ENCODE measurements around the gene FZD8.

The FZD8 gene

GRCh38 chr10:35640951-35641675 lies 983 bp downstream of the FZD8 start:
- peak; percentile 31 to 43 for DNase-seq

- peak in 1 of 2 experiments; percentile 52 for DNase-seq
These were observed 1.6 kb downstream of the FZD8 start for GRCh38 chr10:35640474-35640873.

GRCh38 chr10:35639728-35640401 lies 2.2 kb downstream of the FZD8 start:
- no peak for DNase-seq

GRCh38 chr10:35639021-35639727 lies 2.9 kb downstream of the FZD8 start:
- DNase-seq, result no peak

DNA sequence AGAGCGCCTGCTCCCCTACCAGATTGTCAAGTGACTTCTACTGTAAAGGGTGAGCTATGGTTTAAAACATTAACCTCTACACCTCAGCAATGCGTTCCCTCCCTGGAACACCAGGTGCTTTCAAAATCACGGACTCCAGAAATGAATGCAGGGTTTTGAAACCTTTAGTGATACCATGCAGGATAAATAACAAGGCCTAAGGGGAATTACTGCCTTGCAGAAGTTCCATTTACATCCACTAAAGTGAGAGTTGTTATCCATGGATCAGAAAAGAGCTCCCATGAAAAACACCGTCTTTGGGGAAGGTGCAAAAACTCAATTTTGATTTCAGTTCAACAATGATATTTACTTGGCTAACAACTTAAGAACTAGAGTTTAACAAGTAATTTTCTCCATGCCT lies 4.0 kb downstream of the FZD8 start:
- no peak for DNase-seq

DNA sequence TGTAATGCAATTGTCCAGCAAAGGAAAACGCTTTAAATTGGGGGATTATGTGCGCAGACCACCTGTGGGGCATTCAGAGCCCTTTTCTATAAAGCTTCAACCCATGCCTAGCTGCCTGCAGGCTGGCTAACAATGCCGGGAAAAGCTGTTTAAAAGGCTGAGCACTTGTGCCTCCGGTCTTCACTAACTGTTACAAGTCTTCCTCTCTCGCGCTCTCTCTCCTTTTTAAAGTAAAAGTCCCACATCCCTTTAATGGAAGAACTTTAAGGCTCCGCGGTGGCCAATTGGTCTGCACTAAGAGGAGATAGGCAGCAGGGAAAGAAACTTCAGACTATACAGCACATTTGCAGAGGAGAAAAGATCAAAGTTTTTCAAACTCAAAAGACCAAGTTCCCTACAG lies 4.6 kb downstream of the FZD8 start:
- no peak for DNase-seq

- no peak for DNase-seq
These were observed 5.1 kb downstream of the FZD8 start for GRCh38 chr10:35636956-35637355.

- DNase-seq, result peak in 1 of 2 experiments; percentile 17
These were observed 6.5 kb downstream of the FZD8 start for GRCh38 chr10:35635576-35635975.

DNA sequence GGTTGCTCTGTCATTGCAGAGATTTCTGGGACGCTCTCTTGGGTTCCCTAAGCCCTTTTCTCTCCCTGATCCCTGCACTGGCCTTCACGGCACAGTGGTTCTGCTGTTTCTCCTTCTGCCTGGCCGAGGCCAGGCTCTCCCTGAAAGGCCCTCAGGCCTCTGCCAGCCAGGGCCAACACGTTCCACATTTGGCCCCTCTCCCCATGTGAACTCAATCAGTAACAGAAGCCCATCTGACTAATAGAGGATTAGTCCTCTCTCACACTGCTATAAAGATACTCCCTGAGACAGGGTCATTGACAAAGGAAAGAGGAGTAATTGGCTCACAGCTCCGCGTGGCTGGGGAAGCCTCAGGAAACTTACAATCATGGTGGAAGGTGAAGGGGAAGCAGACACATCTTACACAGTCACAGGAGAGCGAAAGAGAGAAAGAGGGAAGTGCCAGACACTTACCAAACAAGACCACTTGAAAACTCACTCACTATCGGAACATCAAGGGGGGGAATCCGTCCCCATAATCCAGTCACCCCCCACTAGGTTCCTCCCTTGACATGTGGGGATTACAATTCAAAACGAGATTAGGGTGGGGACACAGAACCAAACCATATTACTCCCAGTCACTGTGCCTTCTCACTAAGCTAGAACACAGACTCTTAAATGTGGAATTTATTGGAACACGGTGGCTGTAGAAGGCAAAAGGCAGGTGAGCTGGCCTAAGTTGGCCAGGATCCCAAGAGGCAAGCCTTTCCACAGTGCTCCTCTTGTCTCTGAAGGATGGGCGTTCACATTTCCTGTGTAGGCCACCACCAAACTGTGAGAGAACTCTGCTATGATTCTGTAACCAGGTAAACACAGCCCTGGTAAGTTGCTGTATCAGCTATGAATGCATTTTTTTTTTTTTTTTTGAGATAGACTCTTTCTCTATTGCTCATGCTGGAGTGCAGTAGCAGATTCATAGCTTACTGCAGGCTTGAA lies 8.8 kb downstream of the FZD8 start:
- no peak for DNase-seq

GRCh38 chr10:35632027-35632426 lies 10.1 kb downstream of the FZD8 start:
- DNase-seq, result no peak

- no peak for DNase-seq
These were observed 10.7 kb downstream of the FZD8 start for GRCh38 chr10:35631404-35631803.

DNA sequence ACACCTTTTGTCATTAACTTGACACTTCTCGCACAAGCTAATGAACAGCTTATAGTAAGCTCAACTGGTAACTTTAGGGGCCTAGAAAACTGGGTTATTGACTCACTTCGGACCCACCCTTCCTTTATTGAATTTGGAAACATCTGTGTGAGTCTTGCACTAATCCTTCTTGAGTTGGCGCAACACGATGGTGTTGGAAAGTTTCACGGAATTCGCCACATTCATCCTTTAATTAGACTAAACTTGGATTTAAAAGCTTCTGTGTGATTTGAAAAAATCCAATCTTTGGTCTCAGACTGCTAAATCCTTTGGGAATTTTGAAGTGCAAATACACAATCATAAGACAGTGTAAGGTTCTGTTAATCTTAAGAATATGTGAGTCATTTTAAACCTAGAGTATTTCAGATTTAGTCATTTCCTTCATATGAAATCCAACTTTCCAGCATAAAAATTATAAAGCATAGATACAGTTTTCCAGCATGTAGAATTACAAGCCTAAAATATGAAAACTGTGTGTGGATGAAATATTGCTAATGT lies 15.1 kb downstream of the FZD8 start:
- DNase-seq, result no peak

DNA sequence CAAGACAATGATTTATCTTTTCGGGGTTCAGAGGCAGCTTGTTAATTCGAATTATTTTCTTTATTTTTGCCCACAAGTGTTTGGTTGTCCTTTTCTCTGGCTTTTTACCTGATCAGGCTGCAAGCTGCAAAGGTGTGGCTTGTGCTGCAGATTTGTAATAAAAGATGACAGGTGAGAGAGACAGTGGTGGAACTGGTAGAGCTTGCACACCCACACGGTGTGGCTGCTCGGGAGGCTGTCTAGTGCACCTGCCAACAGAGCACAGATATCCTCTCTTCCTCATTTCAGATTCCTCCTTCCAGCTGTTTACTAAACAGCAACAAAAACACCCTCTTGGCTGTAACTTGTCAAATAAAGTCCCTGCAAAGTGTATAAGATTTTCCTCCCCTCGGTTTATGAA lies 27.8 kb downstream of the FZD8 start:
- no peak for DNase-seq

DNA sequence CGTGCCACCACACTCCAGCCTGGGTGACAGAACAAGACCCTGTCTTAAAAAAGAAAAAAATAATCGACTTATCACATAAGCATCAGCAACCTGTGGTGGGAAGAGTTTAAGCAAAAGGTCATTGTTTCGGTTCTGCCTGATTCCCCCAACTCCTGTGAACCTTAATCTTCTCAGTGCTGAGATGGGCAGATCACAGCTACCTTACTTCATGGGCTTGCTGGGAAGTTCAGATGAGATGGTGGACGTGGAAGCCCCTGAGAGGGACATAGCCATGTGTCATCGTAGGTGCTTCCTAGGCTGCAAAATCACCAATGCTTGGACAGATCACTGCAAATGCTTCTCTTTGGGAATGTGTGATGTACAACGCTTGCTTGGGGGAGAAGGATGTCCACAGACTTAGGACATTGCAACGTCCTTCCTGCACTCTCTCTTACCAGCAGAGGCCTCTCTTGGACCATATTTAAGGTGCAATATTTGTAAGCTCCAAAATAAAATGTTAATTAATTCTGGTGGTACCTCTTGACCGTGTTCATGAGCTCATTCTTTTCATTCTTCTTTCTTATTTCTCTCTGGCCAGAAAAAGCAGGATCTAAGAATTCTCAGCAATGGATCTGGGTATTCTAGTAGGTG lies 28.4 kb downstream of the FZD8 start:
- DNase-seq, result no peak

GRCh38 chr10:35613107-35613440 lies 29.0 kb downstream of the FZD8 start:
- no peak for DNase-seq

GRCh38 chr10:35612385-35613106 lies 29.6 kb downstream of the FZD8 start:
- DNase-seq, result no peak

GRCh38 chr10:35611750-35612149 lies 30.3 kb downstream of the FZD8 start:
- DNase-seq, result no peak

- no peak for DNase-seq
These were observed 33.8 kb downstream of the FZD8 start for GRCh38 chr10:35608328-35608672.

GRCh38 chr10:35607475-35608327 lies 34.4 kb downstream of the FZD8 start:
- DNase-seq, result no peak

DNA sequence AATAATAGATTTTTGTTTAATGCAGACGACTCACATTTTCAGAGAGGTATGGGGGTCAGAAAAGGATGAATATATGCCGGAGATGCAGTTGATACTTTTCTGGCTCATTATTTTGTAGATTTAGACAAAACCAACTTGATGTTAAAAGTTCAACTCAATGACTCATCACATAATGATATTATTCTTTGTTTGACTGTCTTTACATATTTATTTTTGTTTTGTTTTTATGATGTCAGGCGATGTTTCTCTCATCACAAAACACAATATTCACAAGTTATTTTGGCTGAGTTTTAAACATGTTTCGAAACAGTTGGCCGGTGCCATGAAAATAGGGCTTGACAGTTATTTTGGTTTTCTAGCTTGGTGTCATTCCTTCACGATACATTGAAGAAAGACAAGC lies 35.7 kb downstream of the FZD8 start:
- DNase-seq, result no peak

DNA sequence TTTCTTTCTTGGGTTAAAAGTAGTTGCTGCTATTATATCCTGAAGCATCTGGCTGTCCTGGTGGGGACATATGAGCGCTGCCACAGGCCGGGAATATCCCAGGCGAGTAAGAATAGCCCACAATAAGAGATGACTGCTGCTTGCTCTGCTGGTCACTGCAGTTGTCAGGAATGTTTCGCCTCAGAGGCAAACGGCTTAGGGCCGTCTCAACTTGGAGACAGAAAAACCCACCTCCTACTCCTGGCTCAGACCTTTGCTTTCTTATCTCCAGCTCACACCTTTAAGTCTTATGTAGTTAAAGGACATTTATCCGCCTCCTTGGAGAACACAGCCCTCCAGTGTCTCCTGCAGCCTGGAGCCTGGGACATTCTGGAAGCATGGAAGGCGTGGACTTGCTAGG lies 36.9 kb downstream of the FZD8 start, which contains the start of gene GJD4:
Gene GJD4 (plus strand): TSS at position 151 of the 400 bp plus-strand sequence. CDS start 227 bp downstream, at position 378.
- DNase-seq, result no peak

Measured in stimulated activated CD4-positive, alpha-beta T cell treated with anti-CD3 and anti-CD28 coated beads, Interleukin-4, amount 100 ng/mL, for 4 hours (primary cell).